ENCODE data around the gene KIF20A.
A peak's percentile ranks its signal among the peaks of the same experiment; 100 is the strongest.
"Not testable (repeated sequence)": the region's sequence is repeated elsewhere in the genome, so short reads cannot be mapped to it uniquely, and the experiment has no call there.

KIF20A gene

GRCh38 chr5:138186002-138186447, 7.1 kb downstream of the KIF20A start:
- no peak for TF ChIP-seq CTCF (IDR thresholded peaks at IDR 0.05; ENCODE audit: low read depth, low read length)
- H3K4me3 ChIP-seq (ENCODE audit: low read depth, low read length) = no peak overlapping the region

GRCh38 chr5:138188626-138189025, 9.7 kb downstream of the KIF20A start:
- no peak for TF ChIP-seq CTCF (IDR thresholded peaks at IDR 0.05; ENCODE audit: low read depth, low read length)
- no peak overlapping the region for H3K4me3 ChIP-seq (ENCODE audit: low read depth, low read length)

GRCh38 chr5:138192826-138193225, 13.9 kb downstream of the KIF20A start:
- H3K4me3 ChIP-seq (ENCODE audit: low read depth, low read length) = no peak overlapping the region
- no peak for TF ChIP-seq CTCF (IDR thresholded peaks at IDR 0.05; ENCODE audit: low read depth, low read length)

GRCh38 chr5:138193859-138194258, 14.9 kb downstream of the KIF20A start:
- not testable (repeated sequence) for H3K4me3 ChIP-seq (ENCODE audit: low read depth, low read length)

- TF ChIP-seq CTCF (IDR thresholded peaks at IDR 0.05; ENCODE audit: low read depth, low read length) = no peak
Measured at GRCh38 chr5:138210985-138211384, 32.1 kb downstream of the KIF20A start.

GRCh38 chr5:138212828-138213160, 33.9 kb downstream of the KIF20A start:
- no peak for TF ChIP-seq CTCF (IDR thresholded peaks at IDR 0.05; ENCODE audit: low read depth, low read length)
- peak overlapping the region; percentile 98 for H3K4me3 ChIP-seq (ENCODE audit: low read depth, low read length)

More at GRCh38 chr5:138210985-138211384, 32.1 kb downstream of the KIF20A start:
- H3K4me3 ChIP-seq (ENCODE audit: low read depth, low read length) = no peak overlapping the region

- TF ChIP-seq CTCF (IDR thresholded peaks at IDR 0.05; ENCODE audit: low read depth, low read length) = no peak
Measured at GRCh38 chr5:138213161-138214029, 34.5 kb downstream of the KIF20A start, which contains the start of gene CDC23. TSS of gene CDC23 (minus strand) at chr5:138213323. CDS start at chr5:138213312, 11 bp downstream.

More at GRCh38 chr5:138213161-138214029, 34.5 kb downstream of the KIF20A start, which contains the start of gene CDC23:
- H3K4me3 ChIP-seq (ENCODE audit: low read depth, low read length) = peak within 1 kb of the TSS; percentile 98
